Measurements from ENCODE around the gene RAD51B. TPM values are rescaled to one million over a fixed set of nuclear protein-coding genes. Genes with fewer than 3 reads are reported as not detected.

Gene RAD51B
- total RNA-seq, 1 experiment from 2014 or later: 16.7 TPM

DNA sequence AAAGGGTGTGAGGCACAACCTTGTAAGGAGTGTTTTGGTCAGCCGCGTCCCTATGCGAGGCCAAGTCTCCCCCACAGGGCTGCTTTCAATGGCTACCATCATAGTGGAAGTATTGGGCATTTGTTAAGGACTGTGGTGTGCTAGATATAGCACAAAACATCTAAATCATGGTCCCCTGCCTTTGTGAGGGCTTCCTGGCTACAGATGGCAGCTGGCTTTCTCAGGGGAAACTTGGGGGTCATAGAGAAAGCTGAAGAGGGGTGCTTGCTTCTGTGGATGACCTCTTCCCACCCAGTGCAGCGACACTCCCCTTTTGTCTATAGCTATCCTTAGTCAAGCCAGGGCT is 657.5 kb downstream of the RAD51B start:
- WGBS (ENCODE audit: extremely low coverage, insufficient read length, low lambda C conversion rate): no CpG with 5 or more reads among the region's 4 CpGs
- no peak for DNase-seq
- H3K79me1 ChIP-seq (ENCODE audit: insufficient read depth, low read depth, low read length, poor library complexity, severe bottlenecking): no peaks in the 10 kb centered on the region
- peaks cover 0 to 3% (median 0%) of the 10 kb centered on the region in 3 experiments; a peak in 2 of 7 replicates for H3K36me3 Mint-ChIP-seq (ENCODE audit: insufficient read depth in 1 of 3, low read depth in 3 of 3)
- H2BK5ac ChIP-seq (ENCODE audit: insufficient read length, low read length): no peak overlapping the region
- no peak overlapping the region for H3K9ac ChIP-seq (ENCODE audit: extremely low read depth, insufficient read length, low read length)
- no peaks in the 10 kb centered on the region for H3K27me3 ChIP-seq (ENCODE audit: insufficient read depth, low read length)
- H4K5ac ChIP-seq (ENCODE audit: insufficient read length, low read depth, low read length): no peak overlapping the region
- no peak overlapping the region for H3K27ac ChIP-seq (ENCODE audit: insufficient read length, low read depth, low read length)
- peaks cover 10% of the 10 kb centered on the region; the same call in 1 of the 2 replicates for H3K4me1 ChIP-seq (ENCODE audit: insufficient read depth, low read length)
- peak overlapping the region; percentile 31 for H3K18ac ChIP-seq (ENCODE audit: insufficient read length, low read depth, low read length)
- no peak overlapping the region for H3K4me3 Mint-ChIP-seq
- no peak overlapping the region for H3K14ac ChIP-seq (ENCODE audit: insufficient read depth, low read length)
- H3K23me2 ChIP-seq (ENCODE audit: insufficient read length, low read depth, low read length, poor library complexity, severe bottlenecking): no peaks in the 10 kb centered on the region
- no peaks in the 10 kb centered on the region for H4K20me1 ChIP-seq (ENCODE audit: control insufficient read depth, insufficient read depth, insufficient read length)
- no peak overlapping the region for H2BK12ac ChIP-seq (ENCODE audit: insufficient read length, low read depth, low read length)
- H3K56ac ChIP-seq (ENCODE audit: insufficient read length, low read depth, low read length): no peak overlapping the region
- H3K9me3 Mint-ChIP-seq: no peaks in the 10 kb centered on the region; a peak in 1 of 5 replicates
- no peaks in the 10 kb centered on the region for H3K9me3 ChIP-seq (ENCODE audit: control insufficient read depth, low read depth, low read length)
- H3K27me3 Mint-ChIP-seq (ENCODE audit: low read depth): peaks cover 4% of the 10 kb centered on the region
- H3K4me2 ChIP-seq (ENCODE audit: insufficient read depth, insufficient read length, low read length): no peak overlapping the region
- no peak overlapping the region for H3K4ac ChIP-seq (ENCODE audit: low read depth, low read length)
- H3T11ph ChIP-seq (ENCODE audit: low read length): no peak overlapping the region
- no peaks in the 10 kb centered on the region for H3K79me2 ChIP-seq (ENCODE audit: insufficient read depth, low read length)
- peak overlapping the region in 2 of 3 experiments; percentile 89 to 91; a peak in 4 of 7 replicates for H3K27ac Mint-ChIP-seq
- no peak overlapping the region for H2BK15ac ChIP-seq (ENCODE audit: low read depth, low read length)
- peaks cover 53 to 60% of the 10 kb centered on the region in 2 experiments for H3K4me1 Mint-ChIP-seq
- no peak overlapping the region for H2BK120ac ChIP-seq (ENCODE audit: low read depth, low read length, poor library complexity, severe bottlenecking)
- H3K23ac ChIP-seq (ENCODE audit: insufficient read length, low read depth, low read length): no peak overlapping the region
- H2AFZ ChIP-seq (ENCODE audit: low read length): no peak overlapping the region
- TF ChIP-seq, protein P1, sequence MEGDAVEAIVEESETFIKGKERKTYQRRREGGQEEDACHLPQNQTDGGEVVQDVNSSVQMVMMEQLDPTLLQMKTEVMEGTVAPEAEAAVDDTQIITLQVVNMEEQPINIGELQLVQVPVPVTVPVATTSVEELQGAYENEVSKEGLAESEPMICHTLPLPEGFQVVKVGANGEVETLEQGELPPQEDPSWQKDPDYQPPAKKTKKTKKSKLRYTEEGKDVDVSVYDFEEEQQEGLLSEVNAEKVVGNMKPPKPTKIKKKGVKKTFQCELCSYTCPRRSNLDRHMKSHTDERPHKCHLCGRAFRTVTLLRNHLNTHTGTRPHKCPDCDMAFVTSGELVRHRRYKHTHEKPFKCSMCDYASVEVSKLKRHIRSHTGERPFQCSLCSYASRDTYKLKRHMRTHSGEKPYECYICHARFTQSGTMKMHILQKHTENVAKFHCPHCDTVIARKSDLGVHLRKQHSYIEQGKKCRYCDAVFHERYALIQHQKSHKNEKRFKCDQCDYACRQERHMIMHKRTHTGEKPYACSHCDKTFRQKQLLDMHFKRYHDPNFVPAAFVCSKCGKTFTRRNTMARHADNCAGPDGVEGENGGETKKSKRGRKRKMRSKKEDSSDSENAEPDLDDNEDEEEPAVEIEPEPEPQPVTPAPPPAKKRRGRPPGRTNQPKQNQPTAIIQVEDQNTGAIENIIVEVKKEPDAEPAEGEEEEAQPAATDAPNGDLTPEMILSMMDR (conservative IDR thresholded peaks at IDR 0.05): no peak
- H2BK20ac ChIP-seq (ENCODE audit: low read depth, low read length, poor library complexity, severe bottlenecking): no peak overlapping the region
- H4K91ac ChIP-seq (ENCODE audit: insufficient read length, low read depth, low read length): no peak overlapping the region
- no peak overlapping the region for H2AK5ac ChIP-seq (ENCODE audit: insufficient read length, low read length)
- no peak overlapping the region for H4K8ac ChIP-seq (replicated peaks; ENCODE audit: insufficient read length, low read depth, low read length)
